T1000 (cell line): ENCODE results near the gene SP6.

Experiments used
- DNase-seq: peaks from one replicate; lab custom pipeline; 2025; ENCODE audit warnings: mixed read lengths; lab: John Stamatoyannopoulos, UW

Gene SP6

GRCh38 chr17:47850692-47851573 lies at the start of gene SP6:
Gene SP6, minus strand, starts transcription at chr17:47851163. Its CDS starts 2,734 bp downstream, at chr17:47848429.
- DNase-seq = peak; percentile 45

DNA sequence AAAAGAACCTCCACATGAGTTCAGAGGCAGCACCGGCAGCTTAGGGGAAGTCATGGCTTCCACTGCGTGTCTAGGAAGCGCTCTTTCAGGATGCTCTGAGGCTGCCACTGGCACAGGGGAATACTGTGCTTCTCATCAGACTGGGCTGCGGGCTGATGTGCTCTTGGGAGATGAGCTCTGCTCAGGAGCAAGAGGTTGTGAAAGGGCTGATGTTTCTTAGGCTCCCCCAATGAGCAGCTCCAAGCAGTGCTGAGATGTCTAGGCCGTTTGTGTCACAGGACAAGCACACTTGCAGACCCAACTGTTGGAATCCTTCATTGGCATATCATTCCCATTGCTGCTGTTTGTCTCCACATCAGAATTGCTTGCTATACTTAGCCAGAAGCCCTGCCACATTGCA lies 48.7 kb upstream of the SP6 start:
- no peak for DNase-seq

DNA sequence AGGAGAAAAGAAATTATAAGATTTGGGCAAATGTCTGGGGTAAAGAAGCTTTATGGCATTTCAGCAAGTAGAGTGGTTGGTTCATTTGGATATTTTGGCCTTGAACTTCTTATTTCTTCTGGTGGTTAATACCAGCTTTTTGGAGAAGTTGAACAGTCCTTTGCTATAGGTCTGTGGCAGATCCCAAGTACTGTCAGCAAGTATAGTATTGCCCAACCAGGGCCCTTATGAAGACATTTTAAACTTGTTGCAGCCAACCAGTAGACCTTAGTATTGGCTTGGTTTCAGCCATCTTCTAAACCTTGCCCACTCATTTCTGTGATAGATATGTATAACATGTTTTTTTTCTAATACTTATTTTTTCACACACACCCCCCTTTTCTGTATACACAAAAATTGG lies 47.3 kb upstream of the SP6 start:
- no peak for DNase-seq

DNA sequence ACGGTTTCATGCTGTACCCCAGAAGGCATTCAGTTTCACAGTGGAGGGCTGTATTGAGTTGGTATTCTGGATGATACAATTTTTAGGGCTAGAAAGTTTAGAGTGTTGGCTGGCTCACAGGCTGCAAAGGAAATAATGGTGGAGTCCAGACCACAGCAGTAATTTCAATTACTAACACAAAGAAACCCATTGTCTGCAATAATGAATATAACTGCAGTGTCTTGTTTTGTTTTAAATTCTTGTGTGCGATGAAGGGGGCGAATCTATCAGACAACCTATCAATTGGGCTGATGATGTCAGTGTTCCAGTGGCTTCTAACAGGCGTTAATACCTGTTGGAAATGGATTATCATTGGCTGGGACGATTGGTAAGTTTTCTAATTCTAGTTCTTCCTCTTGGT lies 46.6 kb upstream of the SP6 start:
- DNase-seq = no peak

GRCh38 chr17:47896672-47897490 lies 45.9 kb upstream of the SP6 start:
- DNase-seq = no peak

- DNase-seq = peak; percentile 100
These were observed 45.1 kb upstream of the SP6 start, which contains the start of gene SP2 for GRCh38 chr17:47895856-47896671. Gene SP2, plus strand, starts transcription at chr17:47896236. Its CDS starts 51 bp downstream, at chr17:47896287.

DNA sequence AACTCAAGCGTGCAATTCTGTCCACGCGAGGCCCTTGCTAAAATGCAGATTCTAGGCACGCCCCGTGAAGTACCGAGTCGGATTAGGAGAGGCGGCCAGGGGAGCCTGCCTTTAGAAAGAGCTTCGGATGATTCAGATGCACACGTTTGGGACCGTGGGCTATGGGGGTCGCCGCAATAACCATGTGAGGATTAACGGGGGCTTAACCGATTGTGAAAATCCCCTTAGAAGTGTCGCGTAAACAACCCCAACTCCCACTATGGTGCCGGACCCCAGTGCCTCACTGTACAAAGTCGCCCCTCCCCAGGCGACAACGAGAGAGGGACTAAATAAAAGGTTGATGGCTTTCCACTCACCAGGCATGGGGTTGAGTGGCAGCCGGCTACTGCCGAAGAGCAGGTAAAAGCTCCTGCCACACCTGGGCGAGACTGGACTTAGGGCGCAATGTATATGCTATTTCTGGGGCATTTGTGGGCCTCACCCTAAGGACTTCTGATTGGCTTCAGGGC lies 44.4 kb upstream of the SP6 start:
- no peak for DNase-seq

- DNase-seq = no peak
These were observed 43.8 kb upstream of the SP6 start for GRCh38 chr17:47894498-47895346.

DNA sequence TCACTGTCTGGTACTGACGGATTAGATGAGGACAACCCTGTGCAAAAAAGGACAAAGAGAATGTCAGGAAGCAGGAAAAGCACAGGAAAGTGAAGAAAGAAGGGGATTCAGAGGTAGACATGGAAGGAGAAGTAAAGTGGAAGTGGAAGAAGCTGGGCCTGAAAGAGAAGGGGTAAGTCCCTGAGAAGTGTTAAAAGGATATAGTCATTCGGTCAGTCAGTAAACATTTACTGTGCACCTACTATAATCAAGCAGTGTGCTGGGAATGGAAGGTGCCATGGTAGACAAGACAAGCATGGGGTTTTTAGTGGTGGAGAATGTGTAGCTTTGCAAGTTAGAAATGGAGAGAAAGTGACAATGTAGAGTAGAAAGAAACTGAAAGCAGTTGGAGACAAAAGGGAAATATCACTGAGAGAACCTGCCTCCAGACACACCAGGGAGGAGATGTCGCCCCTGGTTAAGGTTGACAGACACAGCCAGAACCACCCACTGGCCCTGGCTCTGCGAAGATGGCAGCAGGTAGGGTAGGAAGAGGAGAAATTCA lies 40.7 kb upstream of the SP6 start:
- DNase-seq = no peak

GRCh38 chr17:47889734-47890529 lies 39.0 kb upstream of the SP6 start:
- DNase-seq = peak; percentile 71

DNA sequence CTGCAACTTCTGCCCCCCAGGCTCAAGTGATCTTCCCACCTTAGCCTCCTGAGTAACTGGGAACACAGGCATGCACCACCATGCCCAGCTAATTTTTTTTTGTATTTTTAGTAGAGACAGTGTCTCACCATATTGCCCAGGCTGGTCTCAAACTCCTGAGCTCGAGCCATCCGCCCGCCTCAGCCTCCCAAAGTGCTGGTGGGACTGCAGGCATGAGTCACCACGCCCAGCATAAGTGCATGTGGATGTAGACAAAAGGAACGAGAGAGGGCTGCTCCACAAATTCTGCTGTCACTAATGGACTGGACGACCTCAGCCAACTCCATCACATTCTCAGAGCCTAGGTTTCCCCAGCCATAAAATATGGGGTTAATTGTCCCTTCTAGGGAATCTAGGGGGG lies 37.3 kb upstream of the SP6 start:
- no peak for DNase-seq

DNA sequence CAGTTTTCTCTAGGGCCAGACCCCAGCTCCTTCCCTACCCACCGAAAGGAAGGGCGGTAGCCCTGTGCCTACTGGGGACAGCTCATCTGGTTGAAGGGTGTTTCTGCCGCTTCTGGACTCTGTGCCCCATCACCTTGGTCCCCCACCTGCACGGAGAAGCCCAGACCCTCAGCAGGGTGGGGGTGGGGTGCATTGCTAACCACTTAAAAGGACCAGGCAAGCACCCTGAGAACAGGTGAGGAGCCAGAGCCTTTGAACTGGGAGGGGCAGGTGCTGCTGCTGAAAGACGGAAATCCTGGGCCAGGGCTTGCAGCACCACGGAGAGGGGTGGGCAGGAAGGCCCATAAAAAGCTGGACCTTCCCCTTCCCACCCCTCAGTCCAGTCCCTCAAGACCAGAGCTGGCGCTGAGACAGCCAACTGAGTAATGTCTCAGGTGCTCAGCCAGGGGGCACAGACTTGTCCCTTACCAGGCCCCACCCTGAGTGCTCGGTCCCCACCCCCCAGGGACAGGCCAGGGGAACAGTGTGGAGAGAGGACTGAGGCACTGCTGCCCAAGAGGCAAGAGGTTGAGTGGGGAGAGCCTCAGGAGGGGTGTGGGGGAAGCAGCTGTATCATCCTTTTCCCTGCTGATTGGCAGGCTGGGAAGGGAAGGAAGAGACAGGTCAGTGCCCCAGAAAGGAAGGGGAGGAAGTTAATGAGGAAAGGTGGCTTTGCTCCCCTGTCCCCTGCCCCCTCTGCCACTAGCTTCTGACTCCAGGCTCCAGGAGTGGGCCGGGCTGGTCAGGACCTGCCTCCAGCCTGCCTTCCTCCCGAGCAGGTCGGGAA lies 34.2 kb upstream of the SP6 start:
- no peak for DNase-seq

GRCh38 chr17:47884427-47884740 lies 33.4 kb upstream of the SP6 start:
- DNase-seq = no peak

DNA sequence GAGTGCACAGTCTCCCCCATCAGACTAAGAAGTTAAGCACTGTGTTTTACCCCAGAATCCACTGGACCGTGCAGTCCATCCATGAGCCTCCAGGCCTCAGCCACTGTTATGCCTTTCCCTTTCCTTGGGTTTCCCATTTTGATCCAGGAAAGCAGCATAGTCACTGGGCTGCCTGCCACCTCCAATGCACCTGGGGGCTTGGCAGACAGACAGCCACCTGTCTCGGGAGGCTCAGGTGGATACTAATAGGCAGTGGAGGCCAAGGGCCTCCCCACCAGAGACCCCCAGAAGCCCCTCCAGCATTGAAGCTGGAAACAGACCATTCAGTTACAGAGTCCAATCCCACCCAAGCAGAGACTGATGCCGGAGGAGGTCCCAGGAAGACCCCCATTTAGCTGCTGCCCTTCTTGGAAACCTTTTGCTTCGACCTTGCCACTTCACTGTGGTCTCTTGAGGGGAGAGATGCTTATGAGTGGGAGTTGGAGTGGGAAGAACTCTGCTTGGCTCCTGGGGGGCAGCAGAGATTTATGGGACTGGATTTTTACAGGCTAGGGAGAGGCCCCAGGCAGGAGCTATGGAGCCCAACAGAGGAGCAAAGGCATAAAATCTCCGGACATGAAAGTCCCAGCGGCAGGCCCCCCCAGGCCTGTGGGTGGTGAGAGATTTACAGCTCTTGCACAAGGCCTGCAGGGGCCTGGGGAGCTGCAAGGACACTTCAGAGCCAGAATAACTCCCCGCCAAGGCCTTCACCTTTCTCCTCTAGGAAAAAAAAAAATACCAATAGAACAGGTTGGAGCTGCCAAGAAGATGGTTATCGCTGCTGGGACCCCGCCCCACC lies 32.8 kb upstream of the SP6 start:
- DNase-seq = no peak

- DNase-seq = no peak
These were observed 32.0 kb upstream of the SP6 start for GRCh38 chr17:47882695-47883588.

DNA sequence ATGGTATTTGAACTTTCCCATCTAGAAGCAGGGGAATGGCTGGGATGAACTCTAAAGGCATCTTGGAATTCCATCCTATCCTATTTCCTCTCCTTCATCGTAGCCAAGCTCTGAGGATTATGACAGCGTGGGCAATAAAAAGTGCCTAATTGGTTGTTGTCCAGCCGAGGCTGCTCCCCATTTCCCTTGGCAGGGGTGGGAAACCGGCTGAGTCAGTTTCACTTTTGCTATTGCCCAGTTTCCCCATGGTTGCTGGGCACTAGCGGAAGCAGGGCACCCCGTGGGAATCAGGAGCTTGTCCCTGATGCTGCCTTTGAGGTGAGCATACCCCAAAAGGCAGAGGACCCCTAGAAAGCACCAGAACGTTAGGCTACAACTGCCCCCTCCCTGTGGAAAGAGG lies 31.3 kb upstream of the SP6 start:
- DNase-seq = peak; percentile 41
